GM03348 (cell line): ENCODE measurements around the gene FEZF2.

ENCODE experiments used
- DNase-seq: peaks from one replicate; pipeline ENCODE4 v3.0.0; 2012; ENCODE audit warnings: low spot score

The FEZF2 gene

DNA sequence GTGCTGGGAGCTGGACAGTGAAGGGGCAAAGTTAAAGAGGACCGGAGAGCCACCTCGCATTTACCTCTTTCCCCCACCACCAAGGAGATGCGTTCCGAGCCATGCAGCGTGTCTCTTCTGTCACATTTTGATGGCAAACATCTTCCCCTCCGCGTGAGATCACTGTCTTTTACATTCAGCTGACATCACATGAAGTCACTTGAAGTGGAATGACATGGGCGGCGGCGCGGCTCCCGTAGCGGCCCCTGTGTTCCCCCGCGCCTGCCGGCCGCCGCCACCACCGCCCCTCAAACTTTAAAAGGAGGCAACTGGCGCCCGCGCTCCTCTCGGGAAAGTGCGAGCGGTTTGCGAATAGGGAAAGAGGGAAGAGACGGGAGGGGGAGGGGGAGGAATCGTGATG, at the start of gene FEZF2:
Gene FEZF2 (minus strand): TSS at position 336 of the 400 bp plus-strand sequence. CDS start 682 bp downstream, outside the sequence.
- DNase-seq: no peak

DNA sequence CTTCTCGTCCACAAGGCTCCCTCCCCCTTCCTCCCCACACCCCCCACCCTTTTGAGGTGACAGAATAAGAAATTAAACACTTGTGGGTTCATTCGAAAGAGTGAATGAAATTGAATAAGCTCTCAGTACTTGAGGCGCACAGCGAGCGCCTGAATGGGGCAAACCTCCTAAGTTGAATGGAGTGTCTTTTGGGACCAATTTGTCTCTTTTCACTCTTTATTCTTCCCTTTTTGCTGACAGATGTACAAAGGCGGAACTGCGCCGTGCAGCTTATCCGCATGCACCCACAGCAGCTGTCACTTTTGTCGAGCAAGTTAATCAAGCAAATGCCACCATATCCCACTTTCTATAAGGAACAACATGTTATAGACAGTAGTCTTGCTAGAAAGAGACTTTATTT, 47.9 kb upstream of the FEZF2 start:
- DNase-seq: no peak

DNA sequence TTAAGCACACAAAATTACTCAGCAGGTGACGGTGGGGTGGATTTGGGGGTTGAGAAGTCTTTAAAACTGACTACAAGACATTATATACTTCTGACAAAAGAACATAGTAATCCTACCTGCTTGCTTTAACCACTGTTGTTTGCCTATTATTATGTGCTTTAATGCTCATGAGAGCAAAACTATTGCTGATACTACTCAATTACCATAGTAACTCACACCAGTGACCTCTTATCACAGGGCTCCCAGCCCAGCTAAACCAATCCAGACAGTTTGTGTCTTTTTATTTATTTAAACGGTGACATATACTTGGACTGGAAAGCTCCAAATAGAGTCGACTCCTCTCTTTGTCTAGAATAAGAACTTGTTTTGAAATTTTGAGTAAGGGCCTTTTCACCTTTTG, 42.8 kb upstream of the FEZF2 start:
- DNase-seq: no peak

DNA sequence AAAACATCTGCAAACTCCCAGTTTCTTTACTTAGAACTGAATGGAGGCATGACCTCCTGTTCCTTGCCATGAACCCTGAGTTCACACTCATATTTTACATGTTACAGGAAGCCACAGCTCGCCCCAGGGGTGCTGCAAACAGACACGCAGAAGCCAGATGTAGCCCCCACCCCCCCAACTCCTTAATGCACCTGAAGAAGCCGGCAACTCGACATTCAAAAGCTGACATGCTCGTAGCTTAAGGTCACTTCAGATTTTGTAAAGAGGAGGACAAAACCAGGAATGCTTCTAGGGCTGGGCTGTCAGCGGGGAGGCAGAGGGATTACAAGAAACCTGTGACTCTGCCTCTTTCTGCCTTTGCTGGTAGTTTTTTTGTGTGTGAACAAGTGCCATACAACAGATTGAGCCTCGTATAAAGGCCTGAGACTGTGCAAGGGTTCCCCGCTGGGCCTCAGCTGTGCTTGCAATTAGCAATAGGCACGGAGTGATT, 42.0 kb upstream of the FEZF2 start:
- DNase-seq: no peak

DNA sequence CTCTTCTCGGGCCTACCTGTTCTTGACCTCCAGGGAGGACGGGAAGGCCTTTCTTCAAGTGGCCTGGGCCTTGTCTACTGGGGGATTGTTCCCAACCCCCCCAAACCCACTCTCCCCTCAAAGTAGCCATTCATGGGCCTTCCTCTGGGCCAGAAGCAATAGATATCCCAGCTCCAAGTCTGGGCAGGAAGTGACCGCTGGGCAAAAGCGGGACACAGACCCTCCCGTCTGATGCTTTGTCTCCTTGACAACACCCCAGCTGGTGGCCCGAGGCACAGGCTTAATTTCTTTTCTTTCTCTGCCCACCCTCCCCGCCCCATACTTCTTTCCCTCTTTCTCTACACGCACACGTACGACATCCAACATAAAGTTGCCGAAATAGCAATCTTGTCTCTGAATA, 41.4 kb upstream of the FEZF2 start:
- DNase-seq: no peak

DNA sequence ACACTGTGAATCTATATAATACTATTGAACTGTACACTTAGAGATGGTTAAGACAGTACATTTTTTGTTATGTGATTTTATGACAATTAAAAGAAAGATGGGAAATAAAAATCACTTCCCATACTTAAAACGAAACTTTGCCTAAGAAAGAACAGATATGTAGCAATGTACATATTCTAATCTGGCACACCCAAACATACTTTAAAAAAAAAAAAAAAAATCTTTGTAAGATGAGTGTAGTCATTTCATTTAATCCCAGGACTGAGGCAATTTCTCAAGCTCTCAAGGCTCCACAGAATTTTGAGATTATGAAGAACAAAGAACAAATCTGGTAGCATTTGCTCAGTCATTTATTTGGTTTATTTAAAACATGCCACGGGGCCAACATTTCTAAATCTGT, 40.3 kb upstream of the FEZF2 start:
- no peak for DNase-seq

DNA sequence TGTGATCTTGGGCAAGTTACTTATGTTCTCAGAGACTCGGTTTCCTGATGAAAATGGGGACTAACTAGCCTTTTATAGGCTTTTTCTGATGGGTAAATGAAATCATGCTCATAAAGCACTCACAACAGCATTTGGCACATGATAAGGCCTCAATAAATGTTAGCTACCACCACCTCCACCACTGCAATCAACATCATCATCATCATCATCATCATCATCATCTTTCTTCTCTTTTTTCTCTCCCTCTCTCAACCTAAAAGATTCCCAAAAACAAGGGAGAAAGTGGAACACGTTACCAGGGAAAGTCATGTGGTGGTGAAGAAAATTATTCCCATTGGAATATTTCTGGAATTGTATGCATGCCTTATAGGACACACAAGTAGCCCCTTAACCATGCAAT, 33.6 kb upstream of the FEZF2 start:
- DNase-seq: no peak

DNA sequence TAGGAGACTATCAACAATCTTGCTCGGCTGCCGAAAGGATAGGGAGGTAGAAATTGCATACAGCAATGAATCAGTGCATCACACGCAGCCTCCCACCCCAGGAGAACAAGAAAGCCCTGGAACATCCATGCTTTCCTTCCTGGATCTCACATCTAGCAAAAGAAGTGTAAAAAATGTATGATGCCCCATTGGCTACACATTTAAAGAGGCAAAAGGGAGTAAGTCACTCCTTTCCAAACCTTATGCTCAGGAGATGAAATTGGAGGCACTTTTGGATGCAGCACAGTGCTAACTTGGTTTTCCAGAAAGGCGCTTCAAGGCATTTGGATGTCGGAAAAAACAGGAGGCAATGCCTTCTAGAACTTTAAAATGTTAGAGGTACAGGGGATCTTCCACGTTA, 32.2 kb upstream of the FEZF2 start:
- DNase-seq: no peak

DNA sequence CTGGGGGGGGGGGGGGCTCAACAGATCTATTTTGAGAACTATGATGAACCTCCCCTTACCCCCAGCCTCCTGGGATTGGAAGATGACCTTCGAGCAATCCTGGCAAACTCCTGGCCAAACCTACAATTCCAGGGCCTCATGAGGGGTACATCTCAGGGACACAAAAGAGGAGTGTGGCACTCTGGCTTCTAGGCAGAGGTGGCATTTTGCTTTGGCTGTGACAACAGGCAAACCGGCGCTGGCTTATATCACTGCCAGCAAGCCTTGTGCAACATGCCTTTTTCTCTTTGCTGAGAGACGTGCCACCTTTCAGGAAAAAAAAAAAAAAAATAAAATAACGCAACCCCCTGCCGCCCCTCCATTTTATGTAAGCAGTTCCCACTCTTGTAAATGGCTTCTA, 31.8 kb upstream of the FEZF2 start:
- no peak for DNase-seq

DNA sequence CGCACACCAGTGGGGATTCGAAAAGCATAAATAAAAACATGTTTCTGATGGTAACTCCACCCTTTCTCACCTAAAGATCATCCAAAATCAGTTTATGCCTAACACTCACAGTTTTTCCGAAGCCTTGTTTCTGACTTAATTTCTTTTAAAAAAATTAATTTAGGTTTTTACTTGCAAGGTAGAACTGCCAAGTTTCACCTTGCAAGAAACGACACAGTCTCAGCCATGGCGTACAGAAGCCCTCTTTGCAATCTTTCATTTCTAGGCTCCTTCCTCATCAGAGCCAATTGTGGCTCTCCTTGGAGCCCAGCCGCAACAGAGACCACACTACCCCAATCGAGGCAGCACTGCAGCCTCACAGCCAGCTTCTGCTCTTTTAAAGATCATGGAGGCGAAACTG, 31.0 kb upstream of the FEZF2 start:
- no peak for DNase-seq

DNA sequence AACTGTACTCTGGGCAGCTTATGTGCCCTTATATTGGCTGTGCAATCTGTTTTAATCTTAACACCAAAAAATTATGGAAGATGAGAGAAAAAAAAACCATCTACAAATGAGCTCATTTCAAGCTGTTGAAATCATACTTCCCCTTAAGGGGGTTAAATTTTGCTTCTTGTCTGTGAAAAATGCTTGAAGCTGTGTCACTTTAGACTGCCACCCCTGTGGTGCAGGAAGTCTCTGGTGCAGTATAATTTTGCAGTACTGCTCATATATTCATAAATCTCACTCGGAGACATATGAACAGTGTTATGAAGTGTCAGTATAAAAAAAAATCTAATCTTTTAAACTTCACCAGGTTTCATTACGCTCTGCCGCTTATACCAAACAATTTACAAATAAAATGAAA, 30.4 kb upstream of the FEZF2 start:
- no peak for DNase-seq

DNA sequence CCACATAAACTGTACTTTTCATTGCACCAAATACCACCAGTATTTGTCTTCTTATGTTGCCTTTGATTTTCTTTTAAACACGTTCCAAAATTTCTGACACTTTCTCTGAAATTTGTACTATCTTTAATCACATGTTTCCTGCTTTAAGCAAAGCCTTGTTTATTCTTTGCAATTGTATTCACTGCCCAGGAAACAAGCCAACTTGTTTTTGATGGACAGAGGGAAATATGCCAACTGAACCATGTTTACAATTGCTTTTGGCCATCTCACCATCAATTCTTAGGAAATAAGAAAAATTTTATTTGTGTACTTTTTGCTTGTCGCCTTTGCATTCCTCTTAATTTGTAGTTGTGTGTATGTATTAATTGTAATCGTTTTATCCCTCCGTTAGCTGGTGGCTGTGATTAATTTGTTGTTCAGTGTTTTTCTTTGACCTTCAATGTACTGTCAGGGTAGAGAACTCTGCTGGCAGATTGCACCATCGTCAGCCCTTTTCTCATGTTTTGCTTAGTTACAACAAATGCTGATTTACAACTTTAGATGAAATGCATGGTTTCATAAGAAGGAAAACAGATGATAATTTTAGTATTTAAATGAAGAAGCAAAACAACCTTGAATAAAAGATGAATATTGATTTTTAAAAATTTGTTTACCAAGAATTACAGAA, 19.4 kb upstream of the FEZF2 start:
- no peak for DNase-seq

DNA sequence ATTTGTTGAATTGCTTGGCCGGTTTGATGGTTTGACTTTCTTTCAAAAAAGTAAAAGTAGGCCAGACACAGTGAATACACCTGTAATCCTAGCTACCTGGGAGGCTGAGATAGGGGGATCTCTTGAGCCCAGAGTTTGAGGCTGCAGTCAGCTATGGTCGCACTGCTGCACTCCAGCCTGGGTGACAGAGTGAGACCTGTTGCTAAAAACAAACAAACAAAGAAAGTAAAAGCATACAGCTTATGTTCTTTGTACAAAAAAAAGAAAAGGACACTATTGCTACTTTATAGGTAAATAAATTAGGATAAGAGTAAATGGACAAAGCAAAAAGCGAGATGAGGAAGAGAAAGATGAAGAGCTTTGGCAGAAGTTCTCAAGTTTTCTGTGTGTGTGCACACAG, 13.9 kb upstream of the FEZF2 start:
- no peak for DNase-seq

DNA sequence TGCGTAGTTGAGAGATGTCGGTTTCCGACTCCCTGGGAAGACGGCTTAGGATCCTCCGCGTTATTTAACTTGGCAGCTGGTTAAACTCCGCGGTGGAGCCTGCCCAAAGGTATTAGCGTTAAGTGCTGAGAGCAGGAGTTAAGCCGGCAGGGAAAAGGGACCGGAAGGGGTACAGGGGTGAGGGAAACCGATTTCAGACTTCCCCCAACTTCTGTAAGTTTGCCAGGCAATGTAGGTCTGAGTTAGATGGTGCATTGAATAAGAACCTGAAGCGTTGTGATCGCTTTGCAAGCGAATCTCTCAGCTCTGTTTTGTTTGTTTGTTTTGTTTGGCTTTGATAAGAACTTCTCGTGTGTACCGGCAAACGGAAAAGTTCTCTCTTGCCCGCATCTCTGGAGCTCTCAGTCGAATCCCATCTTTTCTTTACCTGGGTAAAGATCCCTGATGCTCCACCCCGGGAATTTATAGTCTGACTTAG, 6.0 kb upstream of the FEZF2 start:
- no peak for DNase-seq

DNA sequence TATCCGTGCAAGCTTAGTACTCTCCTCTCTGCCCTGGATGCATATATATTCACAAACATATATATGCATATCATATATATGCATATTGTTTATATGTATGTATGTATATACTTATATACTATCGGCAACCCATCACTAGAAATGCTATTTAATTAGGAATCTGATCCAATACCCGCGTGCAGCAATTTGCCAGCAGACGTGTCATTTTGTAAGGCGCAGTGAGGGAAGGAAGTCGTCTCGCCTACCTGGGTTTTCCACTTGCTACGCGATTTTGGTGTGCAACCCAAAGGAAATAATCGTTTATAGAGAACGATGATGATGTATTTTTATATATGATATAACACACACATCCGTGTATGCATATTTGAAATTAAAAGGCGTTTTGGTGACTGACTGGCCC, 5.6 kb upstream of the FEZF2 start:
- no peak for DNase-seq

DNA sequence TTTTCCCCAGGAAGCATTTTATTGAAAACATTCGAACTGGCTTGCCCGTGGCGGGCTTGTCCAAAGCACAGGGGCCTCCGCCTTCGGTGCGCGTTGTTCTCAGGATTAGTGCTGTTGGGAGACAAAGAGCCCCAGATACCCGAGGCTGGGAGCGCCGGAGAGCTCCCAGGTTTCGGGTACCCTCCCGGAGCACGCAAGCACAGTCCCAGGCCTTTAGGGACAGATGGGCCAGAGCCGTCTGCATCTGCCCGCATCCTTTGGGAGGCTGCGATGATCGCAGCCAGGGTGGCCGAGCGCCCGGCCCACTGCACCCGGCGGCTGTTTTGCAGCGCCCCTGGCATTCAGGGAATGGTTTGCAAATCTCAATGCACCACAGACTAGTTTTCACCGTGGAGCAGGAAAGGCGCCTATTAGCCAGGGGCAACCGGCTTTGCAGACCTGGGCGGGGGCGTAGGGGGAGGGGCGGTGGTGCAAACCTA, 5.0 kb upstream of the FEZF2 start:
- no peak for DNase-seq

DNA sequence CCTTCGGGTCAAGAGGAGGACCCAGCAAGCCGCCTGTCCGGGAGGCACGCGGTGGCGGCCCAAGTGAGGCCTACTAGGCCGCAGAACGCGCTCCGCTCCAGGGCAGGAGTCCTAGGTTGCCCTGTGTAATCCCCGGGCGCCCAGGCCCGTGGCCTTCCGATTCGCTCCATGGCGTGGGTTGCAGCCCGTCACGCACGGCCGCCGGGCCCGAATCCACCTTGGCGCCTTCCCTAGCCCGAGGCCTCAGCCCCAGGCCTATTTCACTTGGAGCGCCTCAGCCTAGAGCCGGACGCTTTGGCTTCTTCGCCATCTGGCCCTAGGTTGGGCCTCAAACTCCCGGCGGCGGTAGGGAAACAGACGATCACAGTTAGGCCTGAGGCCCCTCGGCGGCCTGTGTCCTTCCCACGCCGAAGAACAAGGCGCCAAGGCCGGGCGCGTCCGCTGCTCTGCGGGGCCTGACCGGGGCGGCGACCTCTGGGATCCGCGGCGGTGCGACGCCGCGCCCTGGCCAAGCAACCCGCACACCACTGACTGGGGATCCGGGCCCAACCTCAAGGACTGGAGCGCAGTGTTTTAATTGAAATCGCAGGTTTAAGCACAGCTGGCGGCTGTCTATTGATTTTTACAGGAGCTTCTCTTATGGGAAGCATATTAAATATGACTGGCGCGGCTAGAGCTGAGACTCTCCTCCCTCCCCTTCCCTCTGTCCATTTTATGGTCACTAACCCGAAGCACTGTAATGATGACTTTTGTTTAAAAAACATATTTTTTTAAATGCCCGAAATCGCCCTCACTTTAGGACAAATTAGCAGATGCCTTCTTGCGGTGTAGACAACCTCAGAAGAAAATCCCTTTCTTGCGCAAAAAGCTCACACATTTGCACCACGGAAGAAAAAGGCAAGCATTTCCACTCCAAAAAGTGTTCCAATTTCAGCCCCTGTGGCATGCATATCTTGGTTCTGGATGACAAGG, 3.8 kb upstream of the FEZF2 start:
- no peak for DNase-seq

DNA sequence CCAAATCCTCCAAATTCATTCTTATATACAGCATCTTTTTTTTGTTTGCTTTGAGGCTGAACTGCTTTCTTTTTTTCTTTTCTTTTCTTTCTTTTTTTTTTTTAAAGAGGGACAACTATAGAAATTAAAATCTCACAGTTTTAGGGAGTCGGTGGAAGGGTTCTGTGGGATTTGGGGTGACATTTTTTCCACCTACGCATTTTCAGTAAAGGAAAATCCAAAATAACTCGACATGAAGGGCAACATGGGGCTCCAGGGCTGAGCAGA, 3.0 kb upstream of the FEZF2 start:
- no peak for DNase-seq

DNA sequence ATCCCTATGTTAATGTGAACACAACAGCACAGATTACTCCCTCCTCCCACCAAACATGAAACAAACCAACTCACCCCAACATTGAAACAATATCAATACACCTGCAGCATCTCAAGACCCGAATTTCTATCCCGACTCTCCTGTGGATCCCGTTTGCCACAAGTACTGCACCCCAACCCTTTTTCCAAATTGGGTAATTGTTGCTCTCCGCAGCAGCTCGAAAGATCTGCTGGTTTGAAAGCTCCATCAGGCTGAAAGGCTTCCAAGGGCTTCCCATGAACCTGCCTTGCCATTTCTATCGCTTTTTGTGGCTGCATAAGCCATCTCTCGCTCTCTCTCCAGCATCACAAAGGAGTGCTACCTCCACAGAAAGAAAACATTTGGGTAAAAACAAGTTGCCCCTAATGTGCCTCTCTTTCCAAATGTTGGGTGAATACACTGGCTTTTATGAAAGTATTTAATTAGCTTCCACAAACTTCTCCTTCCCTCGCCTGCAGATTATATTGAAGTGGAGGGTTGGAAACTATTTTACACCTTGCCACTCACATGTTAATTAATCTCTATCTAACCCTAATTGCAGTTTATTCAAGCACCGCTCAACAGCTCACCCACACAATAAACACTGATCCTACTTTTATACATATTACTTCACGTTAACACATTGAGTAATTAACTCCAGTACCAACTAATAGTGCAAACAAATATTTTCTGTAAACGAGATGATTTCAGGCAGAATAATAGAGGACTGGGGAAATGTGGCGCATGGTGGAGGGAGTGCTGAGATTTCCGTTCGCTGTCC, 2.5 kb upstream of the FEZF2 start:
- no peak for DNase-seq

DNA sequence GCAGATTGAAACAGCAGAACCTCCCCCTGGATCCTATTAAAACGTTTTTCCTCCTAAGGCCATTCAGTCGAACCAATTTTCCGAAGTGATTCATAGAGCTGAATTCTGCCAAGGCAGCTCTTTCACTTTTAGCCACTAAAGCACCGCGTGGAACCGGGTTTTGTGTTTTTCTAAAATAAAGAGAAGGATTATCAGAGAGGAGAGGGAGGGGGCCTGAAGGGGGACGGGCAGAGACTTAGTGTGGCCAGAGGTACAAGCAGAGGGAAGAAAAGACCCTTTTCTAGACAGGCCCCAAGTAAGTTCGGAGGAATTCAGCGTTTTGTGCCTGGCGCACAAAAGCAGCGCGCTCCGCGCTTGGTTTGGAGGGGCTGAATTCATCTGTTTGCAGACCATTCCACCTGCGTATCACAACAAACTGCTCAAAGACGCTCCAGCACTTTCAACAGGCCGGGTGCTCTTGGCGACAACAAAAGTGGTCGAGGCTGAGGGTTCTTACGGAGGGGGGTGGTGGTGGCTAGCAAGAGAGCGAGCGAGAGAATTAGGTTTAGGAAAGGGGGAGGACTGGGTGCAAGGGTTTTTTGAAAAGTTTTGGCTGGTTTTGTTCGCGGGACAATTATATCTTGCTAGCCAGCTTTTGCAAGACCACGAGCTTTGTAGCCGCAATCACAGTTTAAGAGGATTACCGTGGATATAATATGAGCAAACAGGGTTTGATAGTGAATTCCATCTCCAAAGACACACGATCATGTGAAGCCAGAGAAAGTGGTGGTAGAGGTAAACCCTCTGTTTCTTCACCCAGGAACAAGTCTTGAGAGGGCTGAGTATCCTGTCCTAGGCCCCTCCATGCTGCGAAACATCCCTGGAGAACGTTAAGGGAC, 1.2 kb upstream of the FEZF2 start:
- DNase-seq: peak; percentile 46

DNA sequence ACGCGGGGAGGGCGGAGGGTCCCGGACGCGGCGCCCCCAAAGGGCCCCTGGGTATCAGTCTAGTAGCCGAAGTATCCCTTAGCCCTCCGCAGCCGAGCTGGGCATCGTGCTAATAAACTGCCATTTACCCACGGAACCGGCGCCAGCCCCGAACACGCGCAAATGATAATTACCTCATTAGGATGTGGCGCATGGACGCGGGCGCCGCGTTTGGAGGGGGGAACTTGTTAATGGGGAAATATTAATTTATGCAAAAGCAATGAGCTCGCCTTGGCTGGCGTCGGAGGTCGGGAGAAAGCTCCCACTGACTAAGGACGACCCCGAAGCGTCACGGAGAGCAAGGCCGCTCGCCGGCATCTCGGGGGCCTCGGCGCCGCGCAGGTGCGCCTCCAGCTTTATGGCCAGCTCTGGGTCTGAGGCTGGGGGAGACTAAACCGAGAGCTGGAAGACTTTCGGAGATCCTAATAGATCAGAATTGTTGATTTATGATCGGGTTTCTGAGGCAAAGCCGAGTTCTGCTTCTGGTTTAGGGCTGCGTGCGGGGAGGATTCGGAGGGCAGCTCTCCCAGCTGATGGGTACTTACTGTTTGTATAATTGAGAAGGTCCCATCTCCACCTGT, 474 bp upstream of the FEZF2 start:
- DNase-seq: no peak
